NCI-H1092 (cell line): Measurements from ENCODE around the gene SGK2.

ENCODE experiments used
- DNase-seq: peaks from one replicate; lab custom pipeline; 2025; lab: John Stamatoyannopoulos, UW

Gene SGK2

GRCh38 chr20:43536041-43536816 lies 22.6 kb upstream of the SGK2 start:
- DNase-seq = no peak

DNA sequence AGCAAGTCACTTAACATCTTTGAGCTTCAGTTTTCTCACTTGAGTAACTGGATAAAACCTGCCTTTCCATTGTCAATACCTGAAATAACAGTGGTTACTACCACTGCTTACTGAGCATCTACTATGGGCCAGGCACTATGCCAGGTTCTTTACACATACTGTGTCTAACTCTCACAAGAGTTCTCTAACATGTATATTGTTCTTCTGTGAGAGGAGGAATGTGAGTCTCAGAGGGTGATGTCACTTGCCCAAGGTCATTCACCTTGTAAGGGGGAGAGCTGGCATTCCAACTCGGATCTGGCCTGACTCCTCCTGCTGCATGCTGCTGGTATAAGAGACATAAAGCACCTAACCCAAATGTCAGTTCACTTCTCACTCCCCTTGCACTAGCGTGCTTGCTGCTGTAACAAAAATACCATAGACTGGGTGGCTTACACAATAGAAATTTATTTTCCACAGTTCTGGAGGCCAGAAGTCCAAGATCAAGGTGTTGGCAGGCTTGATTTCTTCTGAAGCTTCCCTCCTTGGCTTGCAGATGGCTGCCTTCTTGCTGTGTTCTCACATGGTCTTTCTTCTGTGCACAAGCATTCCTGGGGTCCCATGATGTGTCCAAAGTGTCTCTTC lies 21.9 kb upstream of the SGK2 start:
- no peak for DNase-seq

DNA sequence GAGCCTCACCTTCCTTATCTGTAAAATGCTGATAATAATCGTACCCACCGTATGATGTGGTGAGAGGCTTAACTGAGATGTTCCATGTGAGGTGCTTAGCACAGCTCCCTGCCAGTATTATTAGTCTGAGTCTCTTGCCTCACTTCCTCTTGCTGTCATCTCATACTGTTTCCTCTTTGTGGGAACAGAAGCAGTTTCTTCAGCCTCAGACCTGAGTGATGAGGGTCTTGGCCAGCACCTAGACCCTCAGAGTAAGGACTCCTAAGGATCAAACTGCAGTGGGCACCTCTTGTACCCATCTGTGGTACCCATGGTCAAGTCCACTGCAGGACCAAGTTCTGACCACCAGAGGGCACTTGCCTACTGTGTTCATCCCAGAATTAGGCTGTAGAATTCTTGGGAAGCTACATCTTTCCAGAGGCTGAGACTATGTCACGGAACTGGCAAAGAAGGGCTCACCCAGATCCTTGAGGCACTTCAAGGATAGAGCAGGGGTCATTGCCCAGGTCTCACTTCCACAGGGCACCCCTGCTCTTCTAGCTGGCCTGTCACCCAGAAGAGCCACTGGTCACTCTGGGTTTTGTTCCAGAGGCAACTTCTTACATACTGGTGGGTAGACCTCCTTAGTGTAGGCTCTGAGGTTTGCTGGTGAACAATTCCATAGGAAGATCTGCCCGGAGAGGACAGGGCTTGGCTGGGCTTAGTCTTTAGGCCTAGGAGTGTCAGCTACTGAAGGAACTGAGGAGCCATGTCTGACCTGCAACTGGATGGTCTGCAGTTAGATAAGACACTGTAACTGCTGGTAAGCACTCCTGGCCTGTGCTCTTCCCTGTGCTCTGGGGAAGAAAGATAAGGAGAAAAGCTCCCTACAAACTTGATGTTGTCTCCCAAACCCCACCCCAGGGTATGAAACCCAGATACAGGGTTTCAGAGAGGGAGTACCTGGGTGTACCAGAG lies 20.6 kb upstream of the SGK2 start:
- DNase-seq = peak; percentile 34

DNA sequence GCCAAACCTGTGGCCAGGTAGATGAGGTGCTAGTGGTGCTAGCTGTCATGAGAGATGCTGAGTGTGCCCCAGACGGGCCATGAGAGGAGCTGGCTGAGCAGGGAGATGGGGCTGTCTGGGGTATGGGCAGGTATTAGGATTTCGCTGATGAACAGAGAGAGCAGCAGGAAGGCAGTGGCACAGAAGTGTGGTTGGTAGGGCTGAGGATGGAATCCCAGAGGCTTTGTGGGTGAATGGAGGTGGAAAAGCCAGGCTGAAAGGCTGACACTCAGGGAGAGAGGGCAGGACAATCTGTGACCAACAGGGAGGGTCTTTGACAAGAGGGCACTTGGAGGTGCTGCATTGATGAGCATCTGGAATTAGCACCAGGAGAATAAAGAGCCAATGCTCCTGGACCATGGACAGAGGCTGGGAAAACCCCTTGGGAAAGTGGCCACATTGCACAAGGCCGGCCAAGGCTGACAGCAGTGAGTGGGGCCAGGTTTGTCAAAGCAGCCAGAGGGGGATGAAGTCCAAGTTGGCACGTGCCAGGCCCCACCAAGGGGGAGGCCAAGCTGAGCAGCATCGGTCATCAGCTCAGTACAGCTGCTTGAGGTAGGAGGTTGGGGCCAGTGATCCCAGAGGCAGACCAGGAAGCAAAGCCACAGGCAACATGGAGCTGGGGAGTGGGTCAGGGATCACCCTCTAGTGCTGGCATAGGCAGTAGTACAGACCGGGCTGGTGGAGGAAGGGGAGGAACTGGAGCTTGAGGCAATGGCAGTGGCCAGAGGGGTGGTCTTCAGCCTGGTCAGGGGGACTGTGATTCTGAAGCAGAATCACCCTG lies 19.7 kb upstream of the SGK2 start:
- no peak for DNase-seq

- DNase-seq = no peak
Observed at GRCh38 chr20:43539975-43540672, 18.7 kb upstream of the SGK2 start.

- no peak for DNase-seq
Observed at GRCh38 chr20:43540673-43541060, 18.2 kb upstream of the SGK2 start.

DNA sequence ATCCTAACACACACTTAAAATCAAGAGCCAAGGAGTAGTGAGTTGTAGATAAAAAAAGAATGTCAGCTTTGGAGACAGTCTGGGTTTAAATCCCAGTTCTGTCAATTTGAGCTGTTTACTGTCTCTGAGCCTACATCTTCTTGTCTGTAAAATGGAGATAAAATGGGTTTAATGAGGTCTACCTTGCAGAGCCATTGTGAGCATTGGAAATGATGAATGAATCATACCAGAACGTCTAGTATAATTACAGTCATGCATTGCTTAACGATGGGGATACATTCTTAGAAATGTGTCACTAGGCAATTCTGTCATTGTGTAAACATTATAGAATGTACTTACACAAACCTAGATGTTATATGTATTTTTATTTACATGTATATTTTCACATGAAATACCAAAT lies 17.6 kb upstream of the SGK2 start:
- DNase-seq = no peak

DNA sequence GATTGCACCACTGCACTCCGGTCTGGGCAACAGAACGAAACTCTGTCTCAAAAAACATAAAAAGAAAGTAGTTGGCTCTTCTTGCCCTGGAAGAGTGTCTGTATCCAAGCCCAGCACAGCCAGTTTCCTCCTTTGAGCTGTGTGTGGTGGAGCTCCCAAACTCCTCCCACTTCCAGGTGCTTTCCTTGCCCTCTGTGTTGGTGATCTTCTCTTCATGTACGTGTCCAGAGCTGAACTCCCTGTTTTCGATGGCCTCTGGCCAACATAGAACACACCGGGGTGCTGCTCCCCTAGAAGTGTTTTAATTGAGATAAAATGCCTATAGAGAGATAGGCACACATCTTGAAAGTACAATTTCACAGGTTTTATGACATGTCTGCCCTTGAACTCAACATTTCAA lies 16.7 kb upstream of the SGK2 start:
- DNase-seq = no peak

DNA sequence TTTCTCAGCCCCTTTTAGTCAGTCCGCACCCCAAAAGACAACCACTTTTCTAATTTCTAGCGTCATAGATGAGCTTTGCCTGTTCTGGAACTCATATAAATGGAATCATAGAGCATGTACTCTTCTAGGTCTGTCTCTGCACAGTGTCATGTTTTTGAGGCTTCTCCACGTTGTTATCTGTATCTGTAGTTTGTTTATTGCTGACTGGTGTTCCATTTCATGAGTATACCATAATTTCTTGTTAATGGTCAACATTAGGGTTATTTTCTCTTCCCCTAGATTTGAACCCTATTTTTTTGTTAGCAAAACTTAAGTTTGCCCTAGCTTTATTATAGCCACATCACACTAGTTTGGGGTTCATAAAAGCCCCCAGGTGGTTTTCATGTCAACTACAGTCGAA lies 16.2 kb upstream of the SGK2 start:
- DNase-seq = no peak

GRCh38 chr20:43543138-43543537 lies 15.7 kb upstream of the SGK2 start:
- DNase-seq = no peak

GRCh38 chr20:43544501-43544900 lies 14.3 kb upstream of the SGK2 start:
- DNase-seq = no peak

- DNase-seq = no peak
Observed at GRCh38 chr20:43545837-43546578, 12.8 kb upstream of the SGK2 start.

GRCh38 chr20:43548273-43548880 lies 10.4 kb upstream of the SGK2 start:
- no peak for DNase-seq

GRCh38 chr20:43549416-43550065 lies 9.3 kb upstream of the SGK2 start:
- no peak for DNase-seq

DNA sequence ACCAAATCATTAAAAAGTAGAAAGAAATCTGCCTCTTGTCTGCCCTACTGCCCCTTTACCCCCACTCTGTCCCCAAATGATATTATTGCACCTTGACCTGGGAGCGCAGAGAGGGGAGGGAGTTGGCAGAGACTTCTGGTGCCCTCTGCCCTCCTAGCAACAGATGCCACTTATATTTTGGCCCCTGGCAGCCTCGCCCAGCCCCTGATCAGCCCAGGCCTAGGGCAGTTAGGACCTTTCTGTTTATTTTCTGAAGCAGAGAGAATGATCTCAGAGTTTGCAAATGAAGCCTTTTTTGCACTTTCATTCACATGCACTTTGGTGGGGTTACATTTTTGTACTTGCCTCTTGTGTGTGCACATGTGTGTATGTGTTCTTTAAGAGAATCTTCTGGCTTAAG lies 8.4 kb upstream of the SGK2 start:
- no peak for DNase-seq

DNA sequence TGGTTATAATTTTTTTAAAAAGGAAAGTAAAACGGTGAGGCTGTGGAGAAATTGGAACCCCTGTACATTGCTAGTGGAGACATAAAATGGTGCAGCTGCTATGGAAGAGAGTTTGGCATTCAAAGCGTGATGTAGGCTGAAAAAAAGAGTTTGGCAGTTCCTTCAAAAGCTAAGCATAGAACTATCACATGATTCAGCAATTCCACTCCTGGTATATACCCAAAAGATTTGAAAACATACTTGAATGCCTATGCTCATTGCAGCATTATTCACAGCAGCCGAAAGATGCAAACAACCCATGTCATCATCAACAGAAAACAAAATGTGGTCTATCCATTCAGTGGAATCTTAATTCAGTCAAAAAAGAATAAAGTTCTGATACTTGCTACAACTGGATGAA lies 4.5 kb upstream of the SGK2 start:
- DNase-seq = no peak

- no peak for DNase-seq
Observed at GRCh38 chr20:43559147-43559987, 540 bp downstream of the SGK2 start.

DNA sequence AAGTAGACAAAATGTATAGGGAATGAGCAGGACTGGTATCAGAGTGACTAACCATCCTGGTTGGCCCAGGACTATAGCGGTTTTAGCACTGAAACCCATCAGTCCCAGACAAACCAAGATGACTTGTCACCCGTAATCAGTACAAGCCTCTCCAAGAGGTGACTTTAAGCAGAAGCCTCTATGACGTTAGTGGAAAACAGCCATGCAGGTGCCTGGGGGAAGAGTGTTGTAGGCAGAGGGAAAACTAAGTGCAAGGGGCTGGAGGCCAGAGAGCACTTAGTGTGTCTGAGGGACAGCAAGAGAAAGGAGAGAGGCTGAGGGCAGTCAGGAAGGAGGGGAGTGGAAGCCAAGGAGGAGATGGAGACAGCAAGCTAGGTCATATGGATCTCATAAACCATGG lies 2.1 kb downstream of the SGK2 start:
- no peak for DNase-seq

DNA sequence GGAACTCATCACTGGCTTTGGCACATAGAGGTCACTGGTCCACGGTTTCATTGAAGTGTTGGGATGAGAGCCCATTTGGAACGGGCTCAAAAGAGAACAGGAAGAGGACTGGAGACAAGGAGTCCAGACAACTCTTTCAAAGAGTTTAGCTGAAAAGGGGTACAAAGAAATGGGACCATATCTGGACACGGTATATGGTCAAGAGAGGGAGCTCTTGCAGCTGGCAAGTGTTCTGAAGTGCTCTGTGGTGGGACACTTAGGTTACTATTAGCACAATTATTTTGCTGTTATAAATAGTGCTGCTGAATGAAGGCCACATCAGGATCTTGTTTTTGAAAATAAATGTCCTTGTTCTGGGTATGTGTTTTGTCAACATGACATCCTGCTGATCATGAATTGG lies 4.6 kb downstream of the SGK2 start:
- no peak for DNase-seq
